WTC11 (cell line): ENCODE measurements around the gene MBOAT2.

Source experiments
- CTCF ChIP-seq: fragments of 200-600 bp; IDR thresholded peaks from 2 replicates; pipeline ENCODE4 v1.8.0; 2022; ENCODE audit warnings: antibody characterized with exemption
- ESRRA ChIP-seq: sonication (generic); formaldehyde crosslinking; IDR thresholded peaks from 2 replicates; pipeline ENCODE4 v1.8.1; 2022; ENCODE audit warnings: mild to moderate bottlenecking, missing genetic modification reagents, borderline replicate concordance
- ETV6 ChIP-seq: sonication (generic); formaldehyde crosslinking; IDR thresholded peaks from 2 replicates; pipeline ENCODE4 v1.8.1; 2022; ENCODE audit warnings: mild to moderate bottlenecking, missing genetic modification reagents
- MXD4 ChIP-seq: fragments of 250-450 bp; sonication (Bioruptor Pico); IDR thresholded peaks from 2 replicates; pipeline ENCODE4 v1.8.0; 2021; ENCODE audit warnings: mild to moderate bottlenecking, moderate library complexity, borderline replicate concordance
- NFYB ChIP-seq: sonication (generic); formaldehyde crosslinking; conservative IDR thresholded peaks from 2 replicates; pipeline ENCODE4 v1.8.0; 2022; ENCODE audit warnings: low read depth, missing genetic modification reagents
- SMAD3 ChIP-seq: sonication (generic); formaldehyde crosslinking; IDR thresholded peaks from 2 replicates; pipeline ENCODE4 v1.8.0; 2022; ENCODE audit warnings: missing genetic modification reagents, mild to moderate bottlenecking, borderline replicate concordance
- USF2 ChIP-seq: sonication (generic); formaldehyde crosslinking; IDR thresholded peaks from 2 replicates; pipeline ENCODE4 v1.8.1; 2023; ENCODE audit warnings: mild to moderate bottlenecking, missing genetic modification reagents, moderate library complexity
- ZBTB21 ChIP-seq: sonication (generic); formaldehyde crosslinking; IDR thresholded peaks from 2 replicates; pipeline ENCODE4 v1.8.1; 2023; ENCODE audit warnings: mild to moderate bottlenecking, missing genetic modification reagents, borderline replicate concordance
- ZNF263 ChIP-seq: sonication (generic); formaldehyde crosslinking; IDR thresholded peaks from 2 replicates; pipeline ENCODE4 v1.8.1; 2022; ENCODE audit warnings: low read depth, mild to moderate bottlenecking, moderate library complexity, missing genetic modification reagents
- TF ChIP-seq, protein P1 (sequence below): sonication (generic); formaldehyde crosslinking; IDR thresholded peaks from 2 replicates; pipeline ENCODE4 v1.8.0; 2022; ENCODE audit warnings: mild to moderate bottlenecking, missing genetic modification reagents
- TF ChIP-seq, protein P2 (sequence below): sonication (generic); formaldehyde crosslinking; IDR thresholded peaks from 2 replicates; pipeline ENCODE4 v1.8.1; 2023; ENCODE audit warnings: mild to moderate bottlenecking, missing genetic modification reagents

- TF ChIP-seq ESRRA (no peak), ZBTB21 (CRISPR knock-in tag) (no peak), CTCF (no peak), MXD4 (CRISPR knock-in tag) (no peak), NFYB (no peak), USF2 (no peak), SMAD3 (CRISPR knock-in tag) (no peak), ETV6 (no peak), ZNF263 (CRISPR knock-in tag) (no peak)
- TF ChIP-seq, protein P1, sequence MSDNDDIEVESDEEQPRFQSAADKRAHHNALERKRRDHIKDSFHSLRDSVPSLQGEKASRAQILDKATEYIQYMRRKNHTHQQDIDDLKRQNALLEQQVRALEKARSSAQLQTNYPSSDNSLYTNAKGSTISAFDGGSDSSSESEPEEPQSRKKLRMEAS (CRISPR knock-in tag) = no peak
- TF ChIP-seq, protein P2, sequence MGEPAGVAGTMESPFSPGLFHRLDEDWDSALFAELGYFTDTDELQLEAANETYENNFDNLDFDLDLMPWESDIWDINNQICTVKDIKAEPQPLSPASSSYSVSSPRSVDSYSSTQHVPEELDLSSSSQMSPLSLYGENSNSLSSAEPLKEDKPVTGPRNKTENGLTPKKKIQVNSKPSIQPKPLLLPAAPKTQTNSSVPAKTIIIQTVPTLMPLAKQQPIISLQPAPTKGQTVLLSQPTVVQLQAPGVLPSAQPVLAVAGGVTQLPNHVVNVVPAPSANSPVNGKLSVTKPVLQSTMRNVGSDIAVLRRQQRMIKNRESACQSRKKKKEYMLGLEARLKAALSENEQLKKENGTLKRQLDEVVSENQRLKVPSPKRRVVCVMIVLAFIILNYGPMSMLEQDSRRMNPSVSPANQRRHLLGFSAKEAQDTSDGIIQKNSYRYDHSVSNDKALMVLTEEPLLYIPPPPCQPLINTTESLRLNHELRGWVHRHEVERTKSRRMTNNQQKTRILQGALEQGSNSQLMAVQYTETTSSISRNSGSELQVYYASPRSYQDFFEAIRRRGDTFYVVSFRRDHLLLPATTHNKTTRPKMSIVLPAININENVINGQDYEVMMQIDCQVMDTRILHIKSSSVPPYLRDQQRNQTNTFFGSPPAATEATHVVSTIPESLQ (CRISPR knock-in tag) = no peak
Measured at GRCh38 chr2:9032121-9032520, 28.6 kb upstream of the MBOAT2 start.
